ENCODE results near the gene C10orf90.
"Not testable (repeated sequence)": the region's sequence is repeated elsewhere in the genome, so short reads cannot be mapped to it uniquely, and the experiment has no call there.

The C10orf90 gene

GRCh38 chr10:126583552-126584200 is 86.8 kb downstream of the C10orf90 start:
- no peak for DNase-seq

- DNase-seq: no peak
Observed at GRCh38 chr10:126581648-126582046, 88.8 kb downstream of the C10orf90 start.

DNA sequence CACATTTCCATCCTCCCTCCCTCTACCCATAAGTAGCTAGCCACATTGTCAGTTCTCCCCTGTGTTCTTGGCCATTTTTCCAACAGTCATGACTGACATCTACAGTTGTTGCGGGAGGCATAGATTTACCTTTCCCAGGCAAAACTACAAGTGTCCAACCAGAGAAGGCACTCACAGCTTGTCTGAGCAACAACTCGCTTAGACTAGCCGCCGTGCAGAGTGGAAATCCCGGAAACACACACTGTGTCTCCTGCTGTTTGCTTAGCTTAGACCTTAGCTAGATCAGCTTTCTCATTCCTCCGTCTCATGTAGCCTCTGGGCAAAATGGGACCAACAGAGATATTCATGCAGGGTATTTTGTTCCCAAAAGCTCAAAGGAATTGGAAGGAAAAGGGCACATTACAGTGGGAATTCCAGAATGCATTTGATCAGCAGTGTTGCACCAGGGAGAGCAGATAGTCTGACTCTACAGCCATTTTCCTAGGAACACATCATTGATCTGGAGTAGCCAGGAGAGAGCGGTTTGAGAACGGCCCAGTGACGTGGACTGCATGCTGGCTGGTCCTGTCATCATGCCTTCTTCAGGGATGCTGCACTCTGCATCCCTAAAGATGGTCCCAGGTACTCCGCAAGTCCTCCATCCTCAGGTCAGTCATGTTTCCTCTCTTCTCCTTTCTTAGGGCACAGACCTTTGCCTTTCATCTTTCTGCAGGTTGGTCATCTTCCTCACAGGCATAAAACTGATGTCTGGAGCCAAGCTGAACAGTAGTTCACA is 89.4 kb downstream of the C10orf90 start:
- no peak for DNase-seq

GRCh38 chr10:126576336-126576735 is 94.2 kb downstream of the C10orf90 start:
- no peak for DNase-seq

- no peak for DNase-seq
Observed at GRCh38 chr10:126570621-126571602, 99.6 kb downstream of the C10orf90 start.

DNA sequence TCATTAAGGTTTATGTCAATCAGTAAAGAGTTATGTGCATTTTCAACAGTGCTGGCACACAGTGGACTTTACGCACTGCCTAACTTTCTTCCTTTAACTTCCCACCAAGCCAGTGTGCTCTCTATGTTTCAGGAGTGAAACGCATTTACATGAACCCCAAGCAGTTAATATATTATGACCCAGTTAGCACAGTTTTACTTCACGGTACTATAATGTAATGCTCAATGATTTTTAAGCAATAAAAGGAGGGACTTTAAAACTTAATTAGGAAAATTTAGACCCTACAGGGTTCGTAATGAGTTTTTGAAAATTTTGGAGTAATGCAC is 100.3 kb downstream of the C10orf90 start:
- DNase-seq: no peak

DNA sequence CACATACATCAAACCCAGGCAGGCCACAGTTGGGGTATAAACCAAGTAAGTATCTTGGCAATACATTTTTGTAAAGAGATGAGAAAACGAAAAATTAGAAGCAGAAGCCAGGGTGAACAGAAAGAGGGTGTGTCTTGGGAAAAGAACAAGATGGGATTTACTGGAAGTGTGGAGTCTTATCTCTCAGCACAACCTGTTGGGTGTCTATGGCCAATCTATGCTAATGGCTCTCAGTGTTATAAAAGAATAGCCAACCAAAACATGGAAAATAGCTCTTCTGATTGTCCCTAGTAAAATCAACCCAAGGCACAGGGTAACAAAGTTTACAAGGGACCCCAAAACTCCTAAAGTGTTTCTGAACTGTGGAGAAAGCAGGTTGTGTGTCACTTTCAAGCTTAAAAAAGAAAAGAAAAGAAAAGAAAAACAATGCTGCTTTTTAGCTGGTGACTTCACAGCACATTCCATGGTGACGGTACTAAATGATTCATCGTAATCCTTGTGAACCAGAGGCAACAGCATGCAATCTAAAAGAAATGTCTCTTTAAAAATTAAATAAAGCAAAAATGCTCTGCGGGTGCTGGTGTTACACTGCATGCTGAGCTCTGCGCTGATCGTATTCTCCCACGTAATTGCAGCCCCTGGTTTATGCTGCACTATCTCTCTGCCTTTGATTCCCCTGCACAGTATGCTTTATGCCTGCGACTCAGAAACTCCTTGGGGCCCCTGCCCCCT is 100.8 kb downstream of the C10orf90 start:
- no peak for DNase-seq

GRCh38 chr10:126568809-126569385 is 101.6 kb downstream of the C10orf90 start:
- DNase-seq: no peak

DNA sequence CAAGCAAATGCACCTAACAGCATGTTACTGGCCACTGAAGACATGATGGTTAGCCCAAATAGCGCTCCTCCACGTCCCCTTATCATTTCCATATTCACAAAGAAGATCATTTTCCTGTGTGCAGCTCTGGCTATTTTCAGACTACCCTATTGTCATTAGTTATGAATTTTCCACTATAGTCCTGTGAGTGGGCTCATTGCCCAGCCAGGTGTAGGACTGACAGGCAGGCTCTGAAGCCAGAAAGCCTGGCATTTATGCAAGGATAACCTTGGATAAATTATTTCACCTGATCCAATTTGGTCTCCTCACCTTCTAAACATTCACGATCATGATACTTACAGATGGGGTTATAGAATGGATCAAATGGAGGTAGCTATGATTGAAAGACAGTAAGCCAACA is 104.6 kb downstream of the C10orf90 start:
- DNase-seq: no peak

GRCh38 chr10:126565441-126565840 is 105.1 kb downstream of the C10orf90 start:
- no peak for DNase-seq

DNA sequence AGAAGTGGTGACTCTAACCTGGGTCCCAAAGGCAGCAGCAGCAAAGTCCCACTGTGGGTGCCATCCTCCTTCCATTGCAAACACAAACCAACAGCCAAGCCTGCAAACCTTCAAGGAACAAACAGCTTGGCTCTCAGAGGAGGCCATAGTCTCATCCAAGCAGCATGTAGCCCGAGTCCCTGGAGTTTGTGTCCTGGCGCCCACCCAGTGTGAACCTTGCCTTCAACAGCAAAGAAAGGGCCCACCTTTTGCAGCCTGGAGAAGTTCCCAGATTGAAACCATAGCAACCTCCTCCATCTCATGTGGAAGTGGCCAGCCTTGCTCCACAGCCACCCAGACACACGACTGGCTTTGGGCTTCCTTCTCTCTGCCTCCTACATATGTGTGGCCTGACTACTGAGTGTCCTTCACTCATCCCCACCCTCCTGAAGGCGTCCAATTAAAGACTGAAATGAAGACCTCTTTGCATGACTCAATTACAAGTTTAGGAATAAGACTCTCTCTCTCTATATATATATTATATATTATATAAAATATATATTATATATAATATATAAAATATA is 106.1 kb downstream of the C10orf90 start:
- no peak for DNase-seq

GRCh38 chr10:126563361-126563760 is 107.1 kb downstream of the C10orf90 start:
- no peak for DNase-seq

DNA sequence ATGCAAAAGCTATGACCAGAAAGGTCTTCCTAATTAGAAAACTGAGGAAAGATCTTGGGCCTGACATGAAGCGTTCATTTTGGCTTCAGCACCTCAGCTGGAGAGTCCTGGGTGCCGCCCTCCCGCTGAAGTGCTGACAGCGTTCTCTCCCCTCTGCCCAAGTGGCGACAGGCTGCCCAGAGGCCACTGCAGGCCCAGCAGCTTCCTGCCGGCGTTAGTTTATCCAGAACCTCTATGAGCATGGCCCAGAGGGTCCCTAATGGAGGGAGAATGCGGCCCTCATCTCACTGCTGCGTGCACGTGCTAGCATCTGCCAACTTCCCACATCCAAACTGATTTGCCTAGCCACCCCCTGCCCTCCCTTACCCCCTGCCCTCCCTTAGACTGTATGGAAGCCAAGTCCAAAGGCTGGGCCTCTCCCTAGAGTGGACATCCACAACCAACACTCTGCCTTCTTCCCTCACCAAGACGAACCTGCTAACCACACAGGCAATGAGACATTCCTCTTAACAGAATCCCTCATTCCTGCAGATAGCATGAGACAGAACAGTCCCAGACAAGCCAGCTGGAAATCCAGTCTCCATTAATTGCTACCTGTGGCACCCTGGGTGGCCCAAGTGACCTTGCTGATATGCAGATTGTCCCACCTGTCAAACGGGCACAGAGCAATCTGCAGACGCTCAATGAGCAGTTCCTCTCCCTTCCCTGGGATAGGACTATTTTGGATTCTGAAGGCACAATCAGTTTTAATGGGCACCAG is 108.4 kb downstream of the C10orf90 start:
- no peak for DNase-seq

DNA sequence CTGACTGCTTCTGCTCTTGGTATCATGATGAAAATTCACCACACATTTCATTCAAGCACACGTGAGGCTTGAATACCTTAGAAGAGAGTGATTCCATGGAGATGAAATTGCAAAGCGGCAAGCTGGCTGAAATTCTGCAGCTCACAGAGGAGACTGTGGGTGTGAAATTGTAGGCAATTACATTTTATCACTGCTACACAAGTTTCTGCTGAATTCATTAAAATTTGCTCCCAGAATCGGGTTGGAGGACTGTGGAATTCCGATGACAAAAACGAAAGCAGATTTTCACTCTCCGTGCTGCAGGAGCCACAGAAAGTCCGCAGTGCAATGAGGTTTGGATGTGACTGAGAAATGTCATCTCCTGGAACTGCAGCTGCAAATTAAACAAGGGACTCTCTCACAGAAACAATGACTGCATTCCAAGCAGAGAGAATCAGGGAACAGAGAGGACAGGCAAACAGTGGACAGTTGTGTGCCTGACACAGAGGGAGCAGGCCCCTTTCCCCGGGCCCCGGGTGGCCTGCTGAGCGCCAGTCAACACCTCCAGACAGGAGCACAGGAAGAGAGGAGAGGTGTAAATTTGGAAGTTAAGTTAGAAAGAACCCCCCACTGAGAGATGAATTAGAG is 109.1 kb downstream of the C10orf90 start:
- DNase-seq: no peak

- DNase-seq: no peak
Observed at GRCh38 chr10:126558881-126559280, 111.6 kb downstream of the C10orf90 start.

DNA sequence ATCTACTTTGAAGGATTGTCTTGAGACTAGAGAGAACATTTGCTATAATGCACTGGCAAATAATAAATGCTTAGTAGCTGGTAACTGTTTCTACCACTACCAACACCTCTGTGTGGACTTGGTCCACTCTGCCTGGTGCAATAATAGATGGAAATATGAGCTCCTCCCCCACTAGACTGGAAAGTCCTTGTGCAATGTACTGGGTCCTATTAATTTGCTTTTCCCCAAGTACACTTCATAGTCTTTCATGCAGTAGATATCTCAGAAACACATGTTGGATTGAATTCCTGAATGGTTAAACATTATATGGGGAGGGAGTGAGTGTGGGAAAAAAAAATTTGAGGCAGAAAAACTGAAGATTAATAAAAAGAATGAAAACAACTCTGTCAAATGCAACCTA is 119.3 kb downstream of the C10orf90 start:
- DNase-seq: no peak

DNA sequence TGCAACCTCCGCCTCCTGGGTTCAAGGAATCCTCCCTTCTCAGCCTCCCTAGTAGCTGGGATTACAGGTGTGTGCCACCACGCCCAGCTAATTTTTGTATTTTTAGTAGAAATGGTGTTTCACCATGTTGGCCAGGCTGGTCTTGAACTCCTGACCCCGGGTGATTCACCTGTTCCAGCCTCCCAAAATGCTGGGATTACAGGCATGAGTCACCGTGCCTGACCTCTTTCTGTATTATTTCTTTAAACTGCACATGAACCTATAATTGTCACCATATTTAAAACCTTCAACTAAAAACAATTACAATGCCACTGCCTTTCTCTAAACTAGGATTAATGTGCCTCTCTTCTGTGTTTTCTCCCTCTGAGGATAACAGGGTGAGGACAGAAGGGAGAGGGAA is 119.9 kb downstream of the C10orf90 start:
- DNase-seq: not testable (repeated sequence)

DNA sequence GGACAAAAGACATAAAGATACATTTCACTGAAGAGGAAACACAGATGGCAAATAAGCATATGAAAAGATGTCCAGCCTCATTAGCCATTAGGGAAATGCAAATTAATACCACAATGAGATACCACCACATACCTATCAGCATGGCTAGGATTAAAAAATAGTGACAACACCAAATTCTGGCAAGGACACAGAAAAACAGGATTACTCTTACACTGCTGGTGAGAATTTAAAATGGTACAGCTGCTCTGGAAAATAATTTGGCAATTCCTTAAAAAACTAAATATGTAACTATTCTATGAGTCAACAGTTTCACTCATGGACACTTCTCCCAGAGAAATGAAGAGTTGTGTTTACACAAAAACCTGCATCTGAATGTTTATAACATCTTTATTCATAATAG is 121.1 kb downstream of the C10orf90 start:
- no peak for DNase-seq

DNA sequence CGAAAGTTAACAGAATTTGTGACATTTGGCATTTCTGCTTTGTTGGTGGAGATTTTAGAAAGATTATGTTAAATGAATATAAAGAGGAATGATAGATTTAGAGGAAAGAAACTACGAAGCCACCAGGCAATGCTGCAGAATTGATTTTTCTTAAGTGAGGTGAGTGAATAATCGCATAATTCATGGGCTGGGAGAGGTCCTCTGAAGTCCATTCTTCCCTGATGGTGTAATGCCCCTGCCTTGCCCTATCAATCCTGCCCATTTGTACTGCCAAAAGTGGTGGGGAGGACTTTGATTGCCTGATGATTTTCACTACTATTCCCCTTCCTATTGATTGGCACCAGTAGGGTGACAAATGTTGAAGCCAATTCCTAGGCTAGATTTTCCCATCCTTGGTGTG is 125.9 kb downstream of the C10orf90 start:
- DNase-seq: no peak

- DNase-seq: no peak
Observed at GRCh38 chr10:126538439-126539135, 131.9 kb downstream of the C10orf90 start.
